GM12878 (cell line): ENCODE data around the gene PCDHAC1.

Source experiments
- EED ChIP-seq: sonication (generic); IDR thresholded peaks from 2 replicates; pipeline ENCODE4 v1.6.1; 2016; ENCODE audit warnings: antibody characterized with exemption, low read depth
- SIN3A ChIP-seq: IDR thresholded peaks from 2 replicates; pipeline ENCODE4 v1.6.1; 2012; ENCODE audit warnings: low read depth, low read length, improper control_type of control experiment
- SP1 ChIP-seq: IDR thresholded peaks from one replicate; pipeline ENCODE4 v1.6.1; 2011; ENCODE audit warnings: low read depth, low read length
- SPI1 ChIP-seq: IDR thresholded peaks from 2 replicates; pipeline ENCODE4 v1.6.1; 2011; ENCODE audit warnings: low read depth, mild to moderate bottlenecking, low read length, moderate library complexity, borderline replicate concordance; ENCODE audit not compliant: insufficient read depth
- SRF ChIP-seq, 2 experiments: IDR thresholded peaks; 2 replicates each; pipeline ENCODE4 v1.6.1; 2011; ENCODE audit warnings: low read depth in 2 of 2, low read length in 2 of 2, mild to moderate bottlenecking in 1 of 2, moderate library complexity in 1 of 2
- TAF1 ChIP-seq: IDR thresholded peaks from 2 replicates; pipeline ENCODE4 v1.6.1; 2011; ENCODE audit warnings: mild to moderate bottlenecking, low read depth, low read length, borderline replicate concordance
- TCF12 ChIP-seq: IDR thresholded peaks from 2 replicates; pipeline ENCODE4 v1.6.1; 2011; ENCODE audit warnings: low read depth, mild to moderate bottlenecking, low read length
- ZNF24 ChIP-seq: fragments of 450-650 bp; IDR thresholded peaks from 2 replicates; pipeline ENCODE4 v1.6.1; 2017; ENCODE audit warnings: antibody characterized with exemption, mild to moderate bottlenecking
- TF ChIP-seq, protein P1 (sequence below): IDR thresholded peaks from 2 replicates; pipeline ENCODE4 v1.6.1; 2011; ENCODE audit warnings: low read depth, mild to moderate bottlenecking, low read length, moderate library complexity, borderline replicate concordance; ENCODE audit errors: extremely low read depth
- TF ChIP-seq, protein P2 (sequence below), 3 experiments: IDR thresholded peaks in 2 of 3; conservative IDR thresholded peaks in 1 of 3; 2 replicates each; pipeline ENCODE4 v1.5.1; 2011; ENCODE audit warnings: low read depth in 3 of 3, low read length in 3 of 3, mild to moderate bottlenecking in 3 of 3, control low read depth in 2 of 3, moderate library complexity in 2 of 3, inconsistent platforms in 1 of 3, mixed read lengths in 1 of 3; ENCODE audit not compliant: control insufficient read depth in 2 of 3, insufficient read depth in 1 of 3; ENCODE audit errors: extremely low read depth in 1 of 3

DNA sequence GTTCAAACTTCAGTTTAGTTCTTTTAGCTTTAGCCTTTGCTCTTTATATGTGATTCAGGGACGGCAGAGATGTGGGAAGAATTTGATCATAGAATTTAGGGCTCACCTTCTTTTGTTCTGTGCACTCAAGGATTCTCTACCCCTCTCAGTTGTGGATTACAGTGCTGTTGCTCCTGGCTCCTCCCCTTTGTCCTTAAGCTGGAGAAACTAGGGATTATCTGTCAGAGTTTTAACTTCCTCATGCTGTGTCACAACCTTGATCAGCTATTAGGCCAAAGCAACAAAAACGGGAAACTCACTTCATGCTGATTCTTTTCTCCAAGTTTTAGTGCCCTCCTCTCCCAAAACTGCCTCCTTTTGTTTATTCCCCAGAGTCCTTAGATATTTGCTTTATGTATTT lies 27.1 kb downstream of the PCDHAC1 start:
- TF ChIP-seq, protein P1, sequence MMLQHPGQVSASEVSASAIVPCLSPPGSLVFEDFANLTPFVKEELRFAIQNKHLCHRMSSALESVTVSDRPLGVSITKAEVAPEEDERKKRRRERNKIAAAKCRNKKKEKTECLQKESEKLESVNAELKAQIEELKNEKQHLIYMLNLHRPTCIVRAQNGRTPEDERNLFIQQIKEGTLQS = no peak
- TF ChIP-seq SRF (IDR thresholded peaks at IDR 0.05; ENCODE audit: low read depth in 2 of 2, low read length in 2 of 2) (no peak), SIN3A (no peak), TCF12 (no peak), TAF1 (no peak), ZNF24 (no peak), SPI1 (no peak), SP1 (no peak), EED (no peak)
- TF ChIP-seq, protein P2, sequence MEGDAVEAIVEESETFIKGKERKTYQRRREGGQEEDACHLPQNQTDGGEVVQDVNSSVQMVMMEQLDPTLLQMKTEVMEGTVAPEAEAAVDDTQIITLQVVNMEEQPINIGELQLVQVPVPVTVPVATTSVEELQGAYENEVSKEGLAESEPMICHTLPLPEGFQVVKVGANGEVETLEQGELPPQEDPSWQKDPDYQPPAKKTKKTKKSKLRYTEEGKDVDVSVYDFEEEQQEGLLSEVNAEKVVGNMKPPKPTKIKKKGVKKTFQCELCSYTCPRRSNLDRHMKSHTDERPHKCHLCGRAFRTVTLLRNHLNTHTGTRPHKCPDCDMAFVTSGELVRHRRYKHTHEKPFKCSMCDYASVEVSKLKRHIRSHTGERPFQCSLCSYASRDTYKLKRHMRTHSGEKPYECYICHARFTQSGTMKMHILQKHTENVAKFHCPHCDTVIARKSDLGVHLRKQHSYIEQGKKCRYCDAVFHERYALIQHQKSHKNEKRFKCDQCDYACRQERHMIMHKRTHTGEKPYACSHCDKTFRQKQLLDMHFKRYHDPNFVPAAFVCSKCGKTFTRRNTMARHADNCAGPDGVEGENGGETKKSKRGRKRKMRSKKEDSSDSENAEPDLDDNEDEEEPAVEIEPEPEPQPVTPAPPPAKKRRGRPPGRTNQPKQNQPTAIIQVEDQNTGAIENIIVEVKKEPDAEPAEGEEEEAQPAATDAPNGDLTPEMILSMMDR (IDR thresholded peaks at IDR 0.05 in 2 of 3, conservative IDR thresholded peaks at IDR 0.05 in 1 of 3; ENCODE audit: control insufficient read depth in 2 of 3, extremely low read depth in 1 of 3, insufficient read depth in 1 of 3, low read depth in 3 of 3, low read length in 3 of 3) = no peak
